OCI-LY1 (cell line): Measurements from ENCODE around the gene ZNF664.

Experiments used
- H2AFZ ChIP-seq: fragments of 200-600 bp; sonication (generic), shearing (Covaris generic); 2 replicates; pipeline ENCODE4 v1.6.0; 2014; ENCODE audit warnings: antibody characterized with exemption, mild to moderate bottlenecking, low read length
- H3F3A ChIP-seq: fragments of 200-600 bp; sonication (generic), shearing (Covaris generic); 2 replicates; pipeline ENCODE4 v1.6.0; 2014; ENCODE audit warnings: mild to moderate bottlenecking, antibody characterized with exemption, low read length, moderate library complexity; ENCODE audit not compliant: insufficient read depth
- H3K27ac ChIP-seq: fragments of 200-600 bp; sonication (generic); 2 replicates; pipeline ENCODE4 v1.5.1; 2014; ENCODE audit warnings: low read length, mixed run types, mild to moderate bottlenecking, low read depth; ENCODE audit not compliant: poor library complexity, severe bottlenecking
- H3K27me3 ChIP-seq: fragments of 200-600 bp; sonication (generic); 2 replicates; pipeline ENCODE4 v1.6.0; 2014; ENCODE audit warnings: antibody characterized with exemption, mild to moderate bottlenecking, low read length, moderate library complexity; ENCODE audit not compliant: insufficient read depth
- H3K36me3 ChIP-seq: fragments of 200-600 bp; sonication (generic); 2 replicates; pipeline ENCODE4 v1.6.1; 2014; ENCODE audit warnings: mild to moderate bottlenecking, antibody characterized with exemption, low read length, moderate library complexity, mixed read lengths; ENCODE audit not compliant: insufficient read depth
- H3K4me1 ChIP-seq: fragments of 200-600 bp; sonication (generic); 2 replicates; pipeline ENCODE4 v1.5.1; 2014; ENCODE audit warnings: mild to moderate bottlenecking, low read length, moderate library complexity; ENCODE audit not compliant: insufficient read depth, severe bottlenecking
- H3K4me2 ChIP-seq: fragments of 200-600 bp; sonication (generic), shearing (Covaris generic); 2 replicates; pipeline ENCODE4 v1.6.1; 2014; ENCODE audit warnings: low read length
- H3K4me3 ChIP-seq: fragments of 200-600 bp; sonication (generic); 2 replicates; pipeline ENCODE4 v1.5.1; 2014; ENCODE audit warnings: low read length, low read depth, mild to moderate bottlenecking, mixed read lengths; ENCODE audit not compliant: poor library complexity, severe bottlenecking
- H3K79me2 ChIP-seq: fragments of 200-600 bp; shearing (Covaris generic); 2 replicates; pipeline ENCODE4 v1.6.1; 2016; ENCODE audit warnings: mixed run types, low read length, mixed read lengths; ENCODE audit not compliant: insufficient read depth
- H3K9ac ChIP-seq: fragments of 200-600 bp; sonication (generic), shearing (Covaris generic); 2 replicates; pipeline ENCODE4 v1.6.1; 2014; ENCODE audit warnings: mild to moderate bottlenecking, low read length, mixed read lengths
- H3K9me2 ChIP-seq: fragments of 200-600 bp; sonication (generic), shearing (Covaris generic); 2 replicates; pipeline ENCODE4 v1.6.1; 2014; ENCODE audit warnings: low read depth, mild to moderate bottlenecking, low read length, mixed read lengths
- H3K9me3 ChIP-seq: fragments of 200-600 bp; shearing (Covaris generic); 2 replicates; pipeline ENCODE4 v1.6.1; 2014; ENCODE audit warnings: low read length, mixed read lengths
- H4K20me1 ChIP-seq: fragments of 200-600 bp; sonication (generic), shearing (Covaris generic); 2 replicates; pipeline ENCODE4 v1.6.0; 2016; ENCODE audit warnings: mild to moderate bottlenecking, low read length; ENCODE audit not compliant: insufficient read depth
- EZH2 ChIP-seq: fragments of 200-600 bp; sonication (generic), shearing (Covaris generic); IDR thresholded peaks from 2 replicates; pipeline ENCODE4 v1.8.0; 2017; ENCODE audit warnings: borderline replicate concordance, mixed run types, mild to moderate bottlenecking, antibody characterized with exemption, low read length, moderate library complexity, mixed read lengths
- TF ChIP-seq, protein P1 (sequence below): fragments of 200-600 bp; sonication (generic), shearing (Covaris generic); IDR thresholded peaks from 2 replicates; pipeline ENCODE4 v1.5.1; 2017; ENCODE audit warnings: mild to moderate bottlenecking, antibody characterized with exemption, low read length, moderate library complexity, mixed read lengths

Gene ZNF664

DNA sequence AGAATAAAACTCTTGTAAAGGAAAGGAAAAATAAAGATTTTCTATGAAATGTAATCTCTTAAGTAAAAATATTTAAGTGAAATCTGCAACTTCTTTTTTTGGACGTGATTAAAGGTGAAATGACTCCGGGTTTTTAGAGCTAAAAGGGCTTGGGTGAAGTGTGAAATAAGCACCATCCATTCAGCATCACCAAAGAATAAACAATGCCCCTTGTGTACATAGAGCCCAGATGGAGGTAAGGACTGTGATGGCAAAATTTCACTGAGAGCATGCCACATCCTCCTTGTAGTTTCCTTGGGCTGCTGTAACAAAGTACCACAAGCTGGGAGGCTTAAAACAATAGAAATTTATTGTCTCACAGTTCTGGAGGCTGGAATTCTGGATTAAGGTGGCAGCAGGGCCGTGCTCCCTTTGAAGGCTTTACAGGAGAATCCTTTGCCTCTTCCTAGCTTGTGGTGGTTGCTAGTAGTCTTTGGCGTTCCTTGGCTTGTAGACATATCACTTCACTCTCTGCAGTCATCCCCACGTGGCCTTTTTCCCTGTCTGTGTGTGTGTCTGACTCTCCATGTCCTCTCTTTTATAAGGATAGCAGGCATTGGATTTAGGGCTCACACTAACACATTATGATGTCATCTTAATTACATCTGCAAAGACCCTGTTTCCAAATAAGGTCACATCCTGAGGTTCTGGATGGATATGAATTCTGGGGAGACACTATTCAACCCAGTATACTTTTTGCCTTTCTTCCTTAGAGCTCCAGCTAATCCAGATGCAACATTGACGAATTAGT, 24.2 kb downstream of the ZNF664 start:
- H3K79me2 ChIP-seq = no peaks in the 10 kb centered on the region
- peaks cover 52% of the 10 kb centered on the region; the same call in 1 of the 2 replicates for H3K36me3 ChIP-seq
- H3K4me1 ChIP-seq = peaks cover 23% of the 10 kb centered on the region
- no peak overlapping the region for H3K4me3 ChIP-seq
- H3F3A ChIP-seq = no peaks in the 10 kb centered on the region
- H2AFZ ChIP-seq = no peak overlapping the region
- H3K9ac ChIP-seq = no peak overlapping the region
- H3K4me2 ChIP-seq = no peak overlapping the region
- TF ChIP-seq, protein P1, sequence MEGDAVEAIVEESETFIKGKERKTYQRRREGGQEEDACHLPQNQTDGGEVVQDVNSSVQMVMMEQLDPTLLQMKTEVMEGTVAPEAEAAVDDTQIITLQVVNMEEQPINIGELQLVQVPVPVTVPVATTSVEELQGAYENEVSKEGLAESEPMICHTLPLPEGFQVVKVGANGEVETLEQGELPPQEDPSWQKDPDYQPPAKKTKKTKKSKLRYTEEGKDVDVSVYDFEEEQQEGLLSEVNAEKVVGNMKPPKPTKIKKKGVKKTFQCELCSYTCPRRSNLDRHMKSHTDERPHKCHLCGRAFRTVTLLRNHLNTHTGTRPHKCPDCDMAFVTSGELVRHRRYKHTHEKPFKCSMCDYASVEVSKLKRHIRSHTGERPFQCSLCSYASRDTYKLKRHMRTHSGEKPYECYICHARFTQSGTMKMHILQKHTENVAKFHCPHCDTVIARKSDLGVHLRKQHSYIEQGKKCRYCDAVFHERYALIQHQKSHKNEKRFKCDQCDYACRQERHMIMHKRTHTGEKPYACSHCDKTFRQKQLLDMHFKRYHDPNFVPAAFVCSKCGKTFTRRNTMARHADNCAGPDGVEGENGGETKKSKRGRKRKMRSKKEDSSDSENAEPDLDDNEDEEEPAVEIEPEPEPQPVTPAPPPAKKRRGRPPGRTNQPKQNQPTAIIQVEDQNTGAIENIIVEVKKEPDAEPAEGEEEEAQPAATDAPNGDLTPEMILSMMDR = no peak
- TF ChIP-seq EZH2 = no peak
- no peaks in the 10 kb centered on the region for H4K20me1 ChIP-seq
- no peaks in the 10 kb centered on the region for H3K27me3 ChIP-seq
- no peaks in the 10 kb centered on the region for H3K9me3 ChIP-seq
- no peaks in the 10 kb centered on the region for H3K9me2 ChIP-seq
- H3K27ac ChIP-seq = no peak overlapping the region

DNA sequence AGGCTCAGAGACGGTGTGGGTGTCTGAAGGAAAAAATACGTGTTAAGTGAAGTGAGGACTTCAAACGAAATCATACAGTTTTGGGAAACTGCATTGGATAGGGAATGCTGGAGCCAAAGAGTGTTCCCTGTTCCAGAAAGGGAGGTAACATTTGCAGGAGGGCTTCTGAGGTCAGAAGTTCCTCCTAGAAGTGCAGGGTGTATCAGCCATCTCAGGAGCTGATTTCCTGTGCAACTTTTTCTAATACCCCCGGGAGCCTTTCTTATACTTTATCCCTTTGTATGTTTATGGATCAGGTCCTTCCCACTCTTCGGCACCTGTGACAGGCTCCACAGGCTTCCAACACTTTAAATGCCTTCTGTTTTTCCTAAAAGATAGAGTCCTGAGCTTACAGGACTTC, 24.9 kb downstream of the ZNF664 start:
- H3K27me3 ChIP-seq = no peaks in the 10 kb centered on the region
- no peaks in the 10 kb centered on the region for H3K79me2 ChIP-seq
- H3K9me3 ChIP-seq = no peaks in the 10 kb centered on the region
- no peak overlapping the region for H3K4me2 ChIP-seq
- peaks cover 45% of the 10 kb centered on the region; the same call in 1 of the 2 replicates for H3K36me3 ChIP-seq
- no peaks in the 10 kb centered on the region for H4K20me1 ChIP-seq
- no peak overlapping the region for H3K9ac ChIP-seq
- no peak overlapping the region for H3K27ac ChIP-seq
- no peak overlapping the region for H2AFZ ChIP-seq
- no peaks in the 10 kb centered on the region for H3K9me2 ChIP-seq
- H3K4me3 ChIP-seq = no peak overlapping the region
- H3K4me1 ChIP-seq = peaks cover 23% of the 10 kb centered on the region
- TF ChIP-seq, protein P1 = no peak
- TF ChIP-seq EZH2 = no peak
- H3F3A ChIP-seq = no peaks in the 10 kb centered on the region

DNA sequence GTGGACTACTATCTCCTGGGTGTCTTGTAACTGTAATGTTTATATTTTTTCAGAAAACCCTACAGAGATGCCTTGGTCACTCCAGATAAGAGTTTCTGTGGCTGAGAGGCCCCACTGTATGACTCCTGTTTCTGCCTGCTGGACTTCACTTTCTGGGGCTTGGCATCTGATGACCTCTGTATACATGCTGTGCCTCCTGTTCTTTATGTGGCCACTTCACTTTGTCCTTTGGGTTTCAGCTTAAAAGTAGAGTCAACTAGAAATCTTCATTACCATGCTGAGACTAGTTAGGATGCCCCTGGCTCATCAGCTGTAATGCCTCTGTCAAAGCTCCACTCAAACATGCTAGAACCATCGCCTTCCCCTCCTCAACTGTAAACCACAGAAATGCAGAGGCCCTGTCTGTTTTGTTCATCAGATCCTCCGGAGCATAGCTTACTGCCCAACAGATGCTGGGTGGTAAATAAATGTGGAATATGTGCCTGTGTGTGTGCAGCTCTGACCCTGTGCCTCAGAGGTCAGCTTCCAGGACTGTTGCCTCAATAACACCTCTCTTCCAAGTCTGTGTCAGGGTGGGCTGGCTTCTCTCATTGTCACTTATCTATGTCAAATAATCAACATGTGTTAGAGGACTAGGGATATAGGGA, 25.5 kb downstream of the ZNF664 start:
- H3K4me1 ChIP-seq = peaks cover 23% of the 10 kb centered on the region
- H3K27ac ChIP-seq = no peak overlapping the region
- TF ChIP-seq, protein P1 = no peak
- TF ChIP-seq EZH2 = no peak
- no peaks in the 10 kb centered on the region for H3K79me2 ChIP-seq
- no peak overlapping the region for H2AFZ ChIP-seq
- no peaks in the 10 kb centered on the region for H3K27me3 ChIP-seq
- no peaks in the 10 kb centered on the region for H3K9me2 ChIP-seq
- no peaks in the 10 kb centered on the region for H3K9me3 ChIP-seq
- no peak overlapping the region for H3K4me2 ChIP-seq
- no peak overlapping the region for H3K4me3 ChIP-seq
- no peaks in the 10 kb centered on the region for H3F3A ChIP-seq
- no peak overlapping the region for H3K9ac ChIP-seq
- no peaks in the 10 kb centered on the region for H4K20me1 ChIP-seq
- peaks cover 40% of the 10 kb centered on the region; the same call in 1 of the 2 replicates for H3K36me3 ChIP-seq
